Breast epithelium (tissue), 3 donors: ENCODE results near the gene PNPLA1.

Source experiments
- POLR2A ChIP-seq: fragments of 450-650 bp; IDR thresholded peaks from one replicate; pipeline ENCODE4 v1.6.1; 2016; ENCODE audit warnings: antibody characterized with exemption, mild to moderate bottlenecking, moderate library complexity
- TF ChIP-seq, protein P1 (sequence below), 3 donors: fragments of 450-650 bp; IDR thresholded peaks; one replicate each; pipeline ENCODE4 v1.5.1; 2016 to 2017; ENCODE audit warnings: antibody characterized with exemption in 3 of 3, mild to moderate bottlenecking in 3 of 3, moderate library complexity in 3 of 3

DNA sequence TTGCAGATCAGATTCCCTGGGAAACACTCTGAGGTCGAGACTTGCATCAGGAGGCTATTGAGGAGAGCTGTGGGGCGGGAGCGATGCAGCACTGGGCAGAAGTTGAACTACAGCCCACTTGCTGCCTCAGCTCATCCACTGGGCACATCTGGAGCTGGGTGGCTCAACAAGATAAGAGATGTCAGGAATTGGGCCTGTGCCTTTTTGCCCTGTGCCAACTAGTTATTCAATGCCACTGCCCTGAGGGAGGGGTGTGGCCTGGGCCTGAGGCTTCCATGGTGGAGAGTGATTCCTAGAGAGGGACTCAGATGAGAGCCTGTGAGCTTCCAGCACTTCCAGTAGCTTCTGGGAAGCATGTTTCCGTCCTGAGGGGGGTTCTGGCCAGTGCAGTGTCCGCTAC, 40.6 kb upstream of the PNPLA1 start:
- TF ChIP-seq, protein P1, sequence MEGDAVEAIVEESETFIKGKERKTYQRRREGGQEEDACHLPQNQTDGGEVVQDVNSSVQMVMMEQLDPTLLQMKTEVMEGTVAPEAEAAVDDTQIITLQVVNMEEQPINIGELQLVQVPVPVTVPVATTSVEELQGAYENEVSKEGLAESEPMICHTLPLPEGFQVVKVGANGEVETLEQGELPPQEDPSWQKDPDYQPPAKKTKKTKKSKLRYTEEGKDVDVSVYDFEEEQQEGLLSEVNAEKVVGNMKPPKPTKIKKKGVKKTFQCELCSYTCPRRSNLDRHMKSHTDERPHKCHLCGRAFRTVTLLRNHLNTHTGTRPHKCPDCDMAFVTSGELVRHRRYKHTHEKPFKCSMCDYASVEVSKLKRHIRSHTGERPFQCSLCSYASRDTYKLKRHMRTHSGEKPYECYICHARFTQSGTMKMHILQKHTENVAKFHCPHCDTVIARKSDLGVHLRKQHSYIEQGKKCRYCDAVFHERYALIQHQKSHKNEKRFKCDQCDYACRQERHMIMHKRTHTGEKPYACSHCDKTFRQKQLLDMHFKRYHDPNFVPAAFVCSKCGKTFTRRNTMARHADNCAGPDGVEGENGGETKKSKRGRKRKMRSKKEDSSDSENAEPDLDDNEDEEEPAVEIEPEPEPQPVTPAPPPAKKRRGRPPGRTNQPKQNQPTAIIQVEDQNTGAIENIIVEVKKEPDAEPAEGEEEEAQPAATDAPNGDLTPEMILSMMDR (IDR thresholded peaks at IDR 0.05): no peak
- no peak for TF ChIP-seq POLR2A
